Activated CD8-positive, alpha-beta T cell treated with anti-CD3 and anti-CD28 coated beads for 36 hours (primary cell): ENCODE data around the gene SLC5A2. TPM values are rescaled to one million over a fixed set of nuclear protein-coding genes. Genes with fewer than 3 reads are reported as not detected.

Experiments used
- ATAC-seq: fragments of 200-7000 bp; cut with Tn5 transposase; one replicate; pipeline ENCODE4 v1.10.0; 2021; ENCODE audit warnings: mild to moderate bottlenecking, moderate library complexity
- CTCF ChIA-PET: fragments of 350-600 bp; sonication (Branson Sonifier 250); formaldehyde crosslinking; loops from one replicate; lab custom pipeline; 2021; ENCODE audit warnings: antibody characterized with exemption; lab: Charles Lee
- POLR2A ChIA-PET: fragments of 350-600 bp; sonication (Branson Sonifier 250); formaldehyde crosslinking; loops from one replicate; lab custom pipeline; 2021; ENCODE audit warnings: antibody characterized with exemption; lab: Charles Lee
- DNase-seq: peaks from one replicate; pipeline ENCODE4 v3.0.0-alpha.2; 2020
- H3K27ac Mint-ChIP-seq: one replicate; pipeline ENCODE4 v1.8.0; 2021; ENCODE audit warnings: mild to moderate bottlenecking, mixed read lengths
- H3K27me3 Mint-ChIP-seq: one replicate; pipeline ENCODE4 v1.8.0; 2021; ENCODE audit warnings: mixed read lengths
- H3K36me3 Mint-ChIP-seq: one replicate; pipeline ENCODE4 v1.8.0; 2021; ENCODE audit warnings: low read depth, mixed read lengths
- H3K4me1 Mint-ChIP-seq: one replicate; pipeline ENCODE4 v1.8.0; 2021; ENCODE audit warnings: low read depth, mixed read lengths
- H3K4me3 Mint-ChIP-seq: one replicate; pipeline ENCODE4 v1.8.0; 2021; ENCODE audit warnings: mild to moderate bottlenecking, moderate library complexity, mixed read lengths
- H3K9me3 Mint-ChIP-seq: one replicate; pipeline ENCODE4 v1.8.0; 2021; ENCODE audit warnings: mixed read lengths
- CTCF ChIP-seq: fragments of 200-600 bp; IDR thresholded peaks from one replicate; pipeline ENCODE4 v1.8.0; 2022; ENCODE audit warnings: antibody characterized with exemption, mild to moderate bottlenecking
- intact Hi-C: fragments of 100-400 bp; cut with micrococcal nuclease; formaldehyde crosslinking; loops from one replicate; pipeline ENCODE4 v1.10.0; 2022
- total RNA-seq, 2 experiments: library from RNA; stranded (reverse); gene quantifications; one replicate each; pipeline ENCODE4 v1.2.3, GENCODE V29; 2021

SLC5A2 gene
- total RNA-seq, 2 experiments from 2014 or later = not detected

GRCh38 chr16:31476303-31477219 lies 6.4 kb upstream of the SLC5A2 start:
- Mint-ChIP-seq H3K27ac (peak overlapping the region; percentile 24), H3K4me3 (peak overlapping the region; percentile 77), H3K36me3 (no peaks in the 10 kb centered on the region), H3K27me3 (peaks cover 12% of the 10 kb centered on the region), H3K9me3 (no peaks in the 10 kb centered on the region), H3K4me1 (peaks cover 19% of the 10 kb centered on the region)
- ATAC-seq (peak; percentile 92), DNase-seq (peak; percentile 94)
- TF ChIP-seq CTCF = no peak
- intact Hi-C loops = no loop called here
- POLR2A ChIA-PET = interaction anchor here (1.1 to 4.2 kb wide), 6 partner anchors 9 to 32 kb away, joined by 3 to 16 read pairs (median 4); partner anchors contain the start of gene RUSF1
- CTCF ChIA-PET = interaction anchor here (0.8 to 10.2 kb wide), 3 partner anchors 17 to 25 kb away, joined by 3 to 70 read pairs (median 3); partner anchors contain the start of gene ARMC5

- DNase-seq (peak; percentile 60), ATAC-seq (peak; percentile 19)
- intact Hi-C loops = no loop called here
- POLR2A ChIA-PET = interaction anchor here (1.0 to 4.2 kb wide), 7 partner anchors 8 to 395 kb away, joined by 3 to 16 read pairs (median 4); partner anchors contain the start of gene RUSF1
- Mint-ChIP-seq H3K9me3 (no peaks in the 10 kb centered on the region), H3K27ac (no peak overlapping the region), H3K36me3 (no peaks in the 10 kb centered on the region), H3K4me3 (peak overlapping the region; percentile 77), H3K27me3 (peaks cover 10% of the 10 kb centered on the region), H3K4me1 (peaks cover 17% of the 10 kb centered on the region)
- no peak for TF ChIP-seq CTCF
- CTCF ChIA-PET = interaction anchor here (1.2 to 10.2 kb wide), 3 partner anchors 10 to 24 kb away, joined by 3 to 70 read pairs (median 5); partner anchors contain the start of gene ARMC5
Measured at GRCh38 chr16:31477220-31478216, 5.4 kb upstream of the SLC5A2 start.

- H3K4me3 Mint-ChIP-seq = no peak overlapping the region
- ATAC-seq (no peak), DNase-seq (no peak)
- H3K4me1 Mint-ChIP-seq = peaks cover 16% of the 10 kb centered on the region
- no peak for TF ChIP-seq CTCF
- no peaks in the 10 kb centered on the region for H3K36me3 Mint-ChIP-seq
- intact Hi-C loops = no loop called here
- no peaks in the 10 kb centered on the region for H3K9me3 Mint-ChIP-seq
- H3K27ac Mint-ChIP-seq = no peak overlapping the region
- POLR2A ChIA-PET = interaction anchor here (0.6 to 1.0 kb wide), 2 partner anchors 28 to 394 kb away, joined by 3 read pairs; no protein-coding TSS in a partner anchor
- peaks cover 2% of the 10 kb centered on the region for H3K27me3 Mint-ChIP-seq
- CTCF ChIA-PET = interaction anchor here (2.1 to 10.2 kb wide), 2 partner anchors 9 to 20 kb away, joined by 5 to 70 read pairs; partner anchors contain the start of gene ARMC5
Measured at GRCh38 chr16:31478956-31479355, 4.0 kb upstream of the SLC5A2 start.

- intact Hi-C loops = no loop called here
- H3K27ac Mint-ChIP-seq = no peak overlapping the region
- H3K36me3 Mint-ChIP-seq = no peaks in the 10 kb centered on the region
- H3K27me3 Mint-ChIP-seq = peaks cover 2% of the 10 kb centered on the region
- ChIA-PET POLR2A (no interaction called here), CTCF (interaction anchor here (0.6 kb wide), 1 partner anchor 19 kb away, joined by 3 read pairs; no protein-coding TSS in a partner anchor)
- ATAC-seq (no peak), DNase-seq (no peak)
- peaks cover 16% of the 10 kb centered on the region for H3K4me1 Mint-ChIP-seq
- no peak for TF ChIP-seq CTCF
- H3K4me3 Mint-ChIP-seq = no peak overlapping the region
- no peaks in the 10 kb centered on the region for H3K9me3 Mint-ChIP-seq
Measured at GRCh38 chr16:31479751-31480150, 3.2 kb upstream of the SLC5A2 start.
